Measurements from ENCODE around the gene TMEM52B.

GRCh38 chr12:10131111-10131690 lies 47.6 kb upstream of the TMEM52B start:
- no peak for TF ChIP-seq CTCF (IDR thresholded peaks at IDR 0.05)
- TF ChIP-seq POLR2AphosphoS5 (IDR thresholded peaks at IDR 0.05) = no peak
- no peak for TF ChIP-seq POLR2A (IDR thresholded peaks at IDR 0.05)
